Mesenchymal stem cell (in vitro differentiated cells and primary cell): ENCODE measurements around the gene MCMBP.

Experiments used
- DNase-seq: peaks from one replicate; pipeline ENCODE4 v3.0.0-alpha.2; 2013
- H2AFZ ChIP-seq: one replicate; pipeline ENCODE4 v1.6.1; 2013; ENCODE audit warnings: low read depth, mild to moderate bottlenecking, control low read depth, inconsistent platforms, low read length, moderate library complexity
- H2AK5ac ChIP-seq: 2 replicates; pipeline ENCODE4 v1.6.1; 2013; ENCODE audit warnings: low read length, moderate library complexity, mild to moderate bottlenecking, inconsistent platforms; ENCODE audit not compliant: severe bottlenecking
- H2BK120ac ChIP-seq: one replicate; pipeline ENCODE4 v1.6.1; 2013; ENCODE audit warnings: low read depth, mild to moderate bottlenecking, inconsistent platforms, low read length, moderate library complexity
- H2BK12ac ChIP-seq, 2 experiments: one replicate each; pipeline ENCODE4 v1.6.1; 2013; ENCODE audit warnings: inconsistent platforms in 2 of 2, low read length in 2 of 2, mild to moderate bottlenecking in 2 of 2, moderate library complexity in 2 of 2, control low read depth in 1 of 2
- H2BK15ac ChIP-seq: one replicate; pipeline ENCODE4 v1.6.1; 2013; ENCODE audit warnings: mild to moderate bottlenecking, low read depth, inconsistent platforms; ENCODE audit not compliant: poor library complexity, severe bottlenecking
- H2BK5ac ChIP-seq: 2 replicates; pipeline ENCODE4 v1.6.1; 2013; ENCODE audit warnings: low read depth, mild to moderate bottlenecking, low read length, control low read depth, inconsistent platforms; ENCODE audit not compliant: poor library complexity, severe bottlenecking
- H3K14ac ChIP-seq, 2 experiments: one replicate each; pipeline ENCODE4 v1.6.1; 2013; ENCODE audit warnings: inconsistent platforms in 2 of 2, low read length in 2 of 2, control low read depth in 1 of 2, mild to moderate bottlenecking in 1 of 2, moderate library complexity in 1 of 2
- H3K18ac ChIP-seq, 2 experiments: one replicate each; pipeline ENCODE4 v1.6.1; 2013; ENCODE audit warnings: inconsistent platforms in 2 of 2, low read length in 2 of 2, control low read depth in 1 of 2, low read depth in 1 of 2, mild to moderate bottlenecking in 1 of 2
- H3K23ac ChIP-seq, 2 experiments: one replicate each; pipeline ENCODE4 v1.6.1; 2013; ENCODE audit warnings: inconsistent platforms in 2 of 2, low read length in 2 of 2, mild to moderate bottlenecking in 2 of 2, moderate library complexity in 2 of 2, control low read depth in 1 of 2
- H3K27ac ChIP-seq: 2 replicates; pipeline ENCODE4 v1.5.1; 2013; ENCODE audit warnings: mild to moderate bottlenecking, moderate library complexity, low read length, control low read depth, inconsistent platforms; ENCODE audit not compliant: poor library complexity, severe bottlenecking
- H3K27me3 ChIP-seq, 2 experiments: 2 replicates each; pipeline versions ENCODE4 v1.6.1 to v1.7.0; 2013; ENCODE audit warnings: low read length in 2 of 2, mild to moderate bottlenecking in 2 of 2, moderate library complexity in 2 of 2, control low read depth in 1 of 2, inconsistent platforms in 1 of 2; ENCODE audit not compliant: control insufficient read depth in 1 of 2, insufficient read depth in 1 of 2
- H3K36me3 ChIP-seq, 2 experiments: 2 replicates each; pipeline versions ENCODE4 v1.6.1 to v1.7.0; 2013; ENCODE audit warnings: low read length in 2 of 2, control low read depth in 1 of 2, inconsistent platforms in 1 of 2, low read depth in 1 of 2, mild to moderate bottlenecking in 1 of 2; ENCODE audit not compliant: insufficient read depth in 2 of 2, control insufficient read depth in 1 of 2
- H3K4ac ChIP-seq, 2 experiments: one replicate each; pipeline ENCODE4 v1.6.1; 2013; ENCODE audit warnings: inconsistent platforms in 2 of 2, low read length in 2 of 2, mild to moderate bottlenecking in 2 of 2, moderate library complexity in 2 of 2, control low read depth in 1 of 2, low read depth in 1 of 2
- H3K4me1 ChIP-seq: 2 replicates; pipeline ENCODE4 v1.6.1; 2013; ENCODE audit warnings: low read depth, low read length, control low read depth; ENCODE audit not compliant: control insufficient read depth, insufficient read depth
- H3K4me2 ChIP-seq: 2 replicates; pipeline ENCODE4 v1.6.1; 2013; ENCODE audit warnings: low read length, mild to moderate bottlenecking, inconsistent platforms; ENCODE audit not compliant: poor library complexity, severe bottlenecking
- H3K4me3 ChIP-seq, 2 experiments: 2 replicates each; pipeline versions ENCODE4 v1.5.1 to v1.7.0; 2013; ENCODE audit warnings: low read length in 2 of 2, mild to moderate bottlenecking in 2 of 2, control low read depth in 1 of 2, low read depth in 1 of 2; ENCODE audit not compliant: insufficient read depth in 1 of 2
- H3K79me1 ChIP-seq: replicated peaks from 2 replicates; pipeline ENCODE4 v1.6.1; 2013; ENCODE audit warnings: mild to moderate bottlenecking, control low read depth, low read length, inconsistent platforms; ENCODE audit not compliant: poor library complexity, severe bottlenecking
- H3K9ac ChIP-seq: 2 replicates; pipeline ENCODE4 v1.7.0; 2013; ENCODE audit warnings: mild to moderate bottlenecking, low read length, moderate library complexity
- H3K9me3 ChIP-seq: 2 replicates; pipeline ENCODE4 v1.7.0; 2013; ENCODE audit warnings: mild to moderate bottlenecking, low read length; ENCODE audit not compliant: control insufficient read depth
- H4K8ac ChIP-seq: one replicate; pipeline ENCODE4 v1.6.1; 2013; ENCODE audit warnings: inconsistent platforms, mild to moderate bottlenecking, low read length, moderate library complexity
- H4K91ac ChIP-seq: one replicate; pipeline ENCODE4 v1.6.1; 2013; ENCODE audit warnings: mild to moderate bottlenecking, low read length, inconsistent platforms
- WGBS: methylation state at CpG from one replicate; pipeline ENCODE4 v1.1.7; 2013; ENCODE audit warnings: mixed read lengths; 5-methylcytosine and 5-hydroxymethylcytosine counted together

MCMBP gene

GRCh38 chr10:119830851-119831250 is 41.8 kb downstream of the MCMBP start:
- no peak overlapping the region for H3K23ac ChIP-seq
- no peaks in the 10 kb centered on the region for H3K9me3 ChIP-seq
- no peak overlapping the region for H3K9ac ChIP-seq
- no peak for DNase-seq
- no peak overlapping the region for H4K91ac ChIP-seq
- H3K4me3 ChIP-seq = no peak overlapping the region
- no peak overlapping the region for H2BK15ac ChIP-seq
- H4K8ac ChIP-seq = no peak overlapping the region
- peaks cover 6% of the 10 kb centered on the region for H3K4me1 ChIP-seq
- H3K36me3 ChIP-seq = peaks cover 21 to 96% of the 10 kb centered on the region in 2 experiments
- H3K27me3 ChIP-seq = no peaks in the 10 kb centered on the region
- no peak overlapping the region for H2AK5ac ChIP-seq
- no peak overlapping the region for H3K27ac ChIP-seq
- no peak overlapping the region for H3K4me2 ChIP-seq
- no peak overlapping the region for H2AFZ ChIP-seq
- no peak overlapping the region for H2BK120ac ChIP-seq
- H3K14ac ChIP-seq = no peak overlapping the region
- H2BK5ac ChIP-seq = no peak overlapping the region
- 97% methylated on average over 4 of the region's 4 CpGs for WGBS
- peaks cover 6% of the 10 kb centered on the region for H3K79me1 ChIP-seq
- H3K4ac ChIP-seq = no peak overlapping the region
- H2BK12ac ChIP-seq = no peak overlapping the region
- no peak overlapping the region for H3K18ac ChIP-seq

GRCh38 chr10:119829429-119829828 is 43.2 kb downstream of the MCMBP start:
- H2BK5ac ChIP-seq = no peak overlapping the region
- WGBS = 89% methylated on average over 7 of the region's 7 CpGs
- DNase-seq = no peak

GRCh38 chr10:119827430-119827829 is 45.2 kb downstream of the MCMBP start:
- H3K4me3 ChIP-seq = no peak overlapping the region
- no peak overlapping the region for H3K14ac ChIP-seq
- H4K91ac ChIP-seq = no peak overlapping the region
- no peak overlapping the region for H3K4ac ChIP-seq
- no peak overlapping the region for H2BK15ac ChIP-seq
- H3K9ac ChIP-seq = no peak overlapping the region
- H3K9me3 ChIP-seq = no peaks in the 10 kb centered on the region
- DNase-seq = no peak
- 95% methylated on average over 3 of the region's 4 CpGs for WGBS
- H3K27me3 ChIP-seq = no peaks in the 10 kb centered on the region
- H3K79me1 ChIP-seq = peaks cover 8% of the 10 kb centered on the region
- peaks cover 22 to 86% of the 10 kb centered on the region in 2 experiments for H3K36me3 ChIP-seq
- H2AK5ac ChIP-seq = no peak overlapping the region
- no peak overlapping the region for H2BK5ac ChIP-seq
- H4K8ac ChIP-seq = no peak overlapping the region
- H3K4me1 ChIP-seq = peaks cover under 1% of the 10 kb centered on the region
- H3K23ac ChIP-seq = no peak overlapping the region
- no peak overlapping the region for H3K27ac ChIP-seq
- H3K4me2 ChIP-seq = no peak overlapping the region
- H3K18ac ChIP-seq = no peak overlapping the region
- no peak overlapping the region for H2BK12ac ChIP-seq
- no peak overlapping the region for H2BK120ac ChIP-seq
- H2AFZ ChIP-seq = no peak overlapping the region

More at GRCh38 chr10:119829429-119829828, 43.2 kb downstream of the MCMBP start:
- no peak overlapping the region for H3K27ac ChIP-seq
- H3K23ac ChIP-seq = no peak overlapping the region
- H2BK120ac ChIP-seq = no peak overlapping the region
- no peak overlapping the region for H3K18ac ChIP-seq
- H3K9me3 ChIP-seq = no peaks in the 10 kb centered on the region
- H2AK5ac ChIP-seq = no peak overlapping the region
- no peak overlapping the region for H2AFZ ChIP-seq
- H3K4me3 ChIP-seq = no peak overlapping the region
- no peak overlapping the region for H3K14ac ChIP-seq
- no peak overlapping the region for H2BK12ac ChIP-seq
- H3K27me3 ChIP-seq = no peaks in the 10 kb centered on the region
- H3K4ac ChIP-seq = no peak overlapping the region
- no peak overlapping the region for H4K91ac ChIP-seq
- no peak overlapping the region for H4K8ac ChIP-seq
- H3K4me1 ChIP-seq = peaks cover 6% of the 10 kb centered on the region
- peaks cover 4% of the 10 kb centered on the region for H3K79me1 ChIP-seq
- H2BK15ac ChIP-seq = no peak overlapping the region
- H3K9ac ChIP-seq = no peak overlapping the region
- no peak overlapping the region for H3K4me2 ChIP-seq
- peaks cover 19 to 86% of the 10 kb centered on the region in 2 experiments for H3K36me3 ChIP-seq

- 84% methylated on average over 5 of the region's 6 CpGs for WGBS
- Histone ChIP-seq H3K23ac (no peak overlapping the region), H3K27me3 (no peaks in the 10 kb centered on the region), H3K9me3 (no peaks in the 10 kb centered on the region), H2BK15ac (no peak overlapping the region), H2BK5ac (no peak overlapping the region), H3K14ac (no peak overlapping the region), H2AFZ (no peak overlapping the region), H3K4me1 (no peaks in the 10 kb centered on the region), H3K27ac (no peak overlapping the region), H2BK120ac (no peak overlapping the region), H2BK12ac (no peak overlapping the region), H3K79me1 (peaks cover 8% of the 10 kb centered on the region), H3K4me3 (no peak overlapping the region), H3K4ac (no peak overlapping the region), H4K91ac (no peak overlapping the region), H3K9ac (no peak overlapping the region), H3K36me3 (peaks cover 20 to 83% of the 10 kb centered on the region in 2 experiments), H3K4me2 (no peak overlapping the region), H2AK5ac (no peak overlapping the region), H3K18ac (no peak overlapping the region), H4K8ac (no peak overlapping the region)
- no peak for DNase-seq
Measured at GRCh38 chr10:119826771-119827170, 45.9 kb downstream of the MCMBP start.
